Liver (tissue), 9 donors: ENCODE measurements around the gene RBMS3. TPM values are rescaled to one million over a fixed set of nuclear protein-coding genes. Genes with fewer than 3 reads are reported as not detected.

Experiments
- DNase-seq: peaks from one replicate; pipeline ENCODE4 v3.0.0-alpha.2; 2017; ENCODE audit warnings: low spot score
- H3K27ac ChIP-seq, 2 donors: one replicate each; pipeline ENCODE4 v1.7.0; 2013; ENCODE audit warnings: inconsistent platforms in 2 of 2, low read length in 2 of 2, control low read depth in 1 of 2, low read depth in 1 of 2, mild to moderate bottlenecking in 1 of 2
- H3K27me3 ChIP-seq, 4 donors: one replicate each; pipeline versions ENCODE4 v1.6.1 to v1.7.0; 2013; ENCODE audit warnings: low read length in 3 of 4, inconsistent platforms in 1 of 4, mild to moderate bottlenecking in 1 of 4, moderate library complexity in 1 of 4; ENCODE audit not compliant: control insufficient read depth in 4 of 4, insufficient read depth in 4 of 4
- H3K36me3 ChIP-seq, 4 donors: one replicate each; pipeline versions ENCODE4 v1.6.1 to v1.7.0; 2013; ENCODE audit warnings: low read length in 3 of 4, mild to moderate bottlenecking in 3 of 4, low read depth in 1 of 4, moderate library complexity in 1 of 4; ENCODE audit not compliant: control insufficient read depth in 4 of 4, insufficient read depth in 3 of 4
- H3K4me1 ChIP-seq, 4 donors: one replicate each; pipeline versions ENCODE4 v1.6.1 to v1.7.0; 2013; ENCODE audit warnings: low read length in 3 of 4, mild to moderate bottlenecking in 3 of 4, moderate library complexity in 1 of 4; ENCODE audit not compliant: control insufficient read depth in 4 of 4, insufficient read depth in 4 of 4
- H3K4me3 ChIP-seq, 3 donors: one replicate each; pipeline versions ENCODE4 v1.6.1 to v1.7.0; 2013; ENCODE audit warnings: low read length in 3 of 3, control low read depth in 1 of 3, low read depth in 1 of 3, mild to moderate bottlenecking in 1 of 3
- H3K9ac ChIP-seq, 2 donors: one replicate each; pipeline ENCODE4 v1.7.0; 2013; ENCODE audit warnings: low read length in 2 of 2, mild to moderate bottlenecking in 2 of 2, moderate library complexity in 2 of 2, control low read depth in 1 of 2, low read depth in 1 of 2
- H3K9me3 ChIP-seq, 4 donors: one replicate each; pipeline versions ENCODE4 v1.6.1 to v1.7.0; 2013; ENCODE audit warnings: low read length in 3 of 4; ENCODE audit not compliant: control insufficient read depth in 4 of 4
- EGR1 ChIP-seq, 2 donors: IDR thresholded peaks; 2 replicates each; pipeline ENCODE4 v1.6.1; 2016 to 2018; ENCODE audit warnings: antibody characterized with exemption in 2 of 2, low read depth in 2 of 2
- FOXA2 ChIP-seq: IDR thresholded peaks from 2 replicates; pipeline ENCODE4 v1.6.1; 2016; ENCODE audit warnings: antibody characterized with exemption
- GABPA ChIP-seq, 2 donors: IDR thresholded peaks in 1 of 2; conservative IDR thresholded peaks in 1 of 2; 2 replicates each; pipeline ENCODE4 v1.6.1; 2016; ENCODE audit warnings: antibody characterized with exemption in 2 of 2, mild to moderate bottlenecking in 1 of 2, moderate library complexity in 1 of 2
- HNF4A ChIP-seq, 2 donors: conservative IDR thresholded peaks; 2 replicates each; pipeline ENCODE4 v1.6.1; 2016; ENCODE audit warnings: antibody characterized with exemption in 2 of 2, mild to moderate bottlenecking in 2 of 2
- HNF4G ChIP-seq: IDR thresholded peaks from 2 replicates; pipeline ENCODE4 v1.6.1; 2016; ENCODE audit warnings: antibody characterized with exemption
- JUND ChIP-seq, 2 donors: IDR thresholded peaks; 2 replicates each; pipeline ENCODE4 v1.6.1; 2016; ENCODE audit warnings: antibody characterized with exemption in 2 of 2
- NR2F2 ChIP-seq: IDR thresholded peaks from 2 replicates; pipeline ENCODE4 v1.6.1; 2016; ENCODE audit warnings: antibody characterized with exemption
- RAD21 ChIP-seq, 2 donors: IDR thresholded peaks; 2 replicates each; pipeline ENCODE4 v1.6.1; 2016; ENCODE audit warnings: antibody characterized with exemption in 2 of 2, mild to moderate bottlenecking in 2 of 2
- SP1 ChIP-seq: IDR thresholded peaks from 2 replicates; pipeline ENCODE4 v1.6.1; 2018; ENCODE audit warnings: antibody characterized with exemption, mild to moderate bottlenecking
- TAF1 ChIP-seq: conservative IDR thresholded peaks from 2 replicates; pipeline ENCODE4 v1.6.1; 2016; ENCODE audit warnings: antibody characterized with exemption, mild to moderate bottlenecking
- YY1 ChIP-seq: IDR thresholded peaks from 2 replicates; pipeline ENCODE4 v1.6.1; 2016; ENCODE audit warnings: antibody characterized with exemption, mild to moderate bottlenecking
- WGBS: extraction: QIAGEN DNeasy Blood & Tissue Kit; methylation state at CpG from one replicate; pipeline ENCODE4 v1.1.7; 2013; 5-methylcytosine and 5-hydroxymethylcytosine counted together
- polyA plus RNA-seq, 2 donors: library from polyadenylated mRNA; stranded (reverse) in 1 of 2; unstranded in 1 of 2; fragments of 200-250 nt in 1 of 2; fragments of >200 nt in 1 of 2; fragmentation: Nextera tagmentation in 1 of 2; extraction: Ambion mirVana in 1 of 2; gene quantifications; one replicate each; pipeline versions ENCODE4 v1.2.1 to v1.2.3, GENCODE V29; 2013 to 2015
- total RNA-seq, 2 donors: library from RNA; depleted of rRNA; stranded (reverse); fragments of >200 nt; gene quantifications; one replicate each; pipeline ENCODE4 v1.2.3, GENCODE V29; 2014
- TF ChIP-seq, protein P1 (sequence below): IDR thresholded peaks from 2 replicates; pipeline ENCODE4 v1.6.1; 2016; ENCODE audit warnings: antibody characterized with exemption
- TF ChIP-seq, protein P2 (sequence below): IDR thresholded peaks from 2 replicates; pipeline ENCODE4 v1.6.1; 2016; ENCODE audit warnings: antibody characterized with exemption
- TF ChIP-seq, protein P3 (sequence below): IDR thresholded peaks from 2 replicates; pipeline ENCODE4 v1.6.1; 2016; ENCODE audit warnings: antibody characterized with exemption
- donor health status: healthy.
- donor health status: healthy.
- donor health status: healthy.
- donor health status: healthy.
- donor health status: healthy.

The RBMS3 gene
- total and polyA plus RNA-seq, 4 donors = 1.2 to 14.9 (median 9.3) TPM

DNA sequence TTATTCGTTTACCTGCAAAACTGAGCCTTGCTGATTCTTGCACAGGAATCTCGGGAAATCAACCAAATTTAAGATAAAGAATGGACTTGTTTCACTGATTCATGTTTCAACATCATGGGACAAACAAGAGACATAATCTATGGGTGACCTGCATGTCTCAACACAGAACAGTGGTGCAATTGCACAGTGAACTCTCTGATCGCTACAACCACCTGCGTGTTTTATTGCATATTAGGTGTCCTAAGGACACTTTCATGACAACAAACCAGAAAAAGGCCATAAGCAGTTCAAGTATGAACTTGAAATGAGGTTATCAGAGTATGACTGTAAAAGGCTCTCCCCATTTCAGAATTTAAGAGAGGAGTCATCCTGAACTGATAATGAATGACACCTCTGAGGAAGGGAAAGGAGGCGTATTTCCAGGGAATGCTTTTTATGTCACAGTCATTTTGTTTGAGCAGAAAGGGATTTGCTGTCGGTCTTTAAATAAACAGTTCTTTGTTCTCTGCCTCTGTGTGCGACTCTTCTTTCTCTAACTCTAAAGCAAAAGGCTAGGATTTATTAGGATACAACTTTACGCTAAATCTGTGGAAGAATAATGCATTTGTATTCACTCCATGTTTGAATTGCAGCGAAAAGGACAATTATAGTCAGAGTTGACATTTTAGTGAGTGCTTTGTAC, 167.2 kb downstream of the RBMS3 start:
- 84% methylated on average over 9 of the region's 9 CpGs for WGBS
- TF ChIP-seq GABPA (IDR thresholded peaks at IDR 0.05 in 1 of 2, conservative IDR thresholded peaks at IDR 0.05 in 1 of 2) (no peak), FOXA2 (no peak), TAF1 (no peak), YY1 (no peak), HNF4A (conservative IDR thresholded peaks at IDR 0.05) (no peak)
- TF ChIP-seq, protein P1, sequence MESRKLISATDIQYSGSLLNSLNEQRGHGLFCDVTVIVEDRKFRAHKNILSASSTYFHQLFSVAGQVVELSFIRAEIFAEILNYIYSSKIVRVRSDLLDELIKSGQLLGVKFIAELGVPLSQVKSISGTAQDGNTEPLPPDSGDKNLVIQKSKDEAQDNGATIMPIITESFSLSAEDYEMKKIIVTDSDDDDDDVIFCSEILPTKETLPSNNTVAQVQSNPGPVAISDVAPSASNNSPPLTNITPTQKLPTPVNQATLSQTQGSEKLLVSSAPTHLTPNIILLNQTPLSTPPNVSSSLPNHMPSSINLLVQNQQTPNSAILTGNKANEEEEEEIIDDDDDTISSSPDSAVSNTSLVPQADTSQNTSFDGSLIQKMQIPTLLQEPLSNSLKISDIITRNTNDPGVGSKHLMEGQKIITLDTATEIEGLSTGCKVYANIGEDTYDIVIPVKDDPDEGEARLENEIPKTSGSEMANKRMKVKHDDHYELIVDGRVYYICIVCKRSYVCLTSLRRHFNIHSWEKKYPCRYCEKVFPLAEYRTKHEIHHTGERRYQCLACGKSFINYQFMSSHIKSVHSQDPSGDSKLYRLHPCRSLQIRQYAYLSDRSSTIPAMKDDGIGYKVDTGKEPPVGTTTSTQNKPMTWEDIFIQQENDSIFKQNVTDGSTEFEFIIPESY = no peak
- TF ChIP-seq, protein P2, sequence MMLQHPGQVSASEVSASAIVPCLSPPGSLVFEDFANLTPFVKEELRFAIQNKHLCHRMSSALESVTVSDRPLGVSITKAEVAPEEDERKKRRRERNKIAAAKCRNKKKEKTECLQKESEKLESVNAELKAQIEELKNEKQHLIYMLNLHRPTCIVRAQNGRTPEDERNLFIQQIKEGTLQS = no peak
- TF ChIP-seq, protein P3, sequence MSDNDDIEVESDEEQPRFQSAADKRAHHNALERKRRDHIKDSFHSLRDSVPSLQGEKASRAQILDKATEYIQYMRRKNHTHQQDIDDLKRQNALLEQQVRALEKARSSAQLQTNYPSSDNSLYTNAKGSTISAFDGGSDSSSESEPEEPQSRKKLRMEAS = no peak
- H3K36me3 ChIP-seq = no peaks in the 10 kb centered on the region
- no peak overlapping the region for H3K9ac ChIP-seq
- DNase-seq = no peak
- no peaks in the 10 kb centered on the region for H3K4me1 ChIP-seq
- no peak overlapping the region for H3K4me3 ChIP-seq
- no peaks in the 10 kb centered on the region for H3K9me3 ChIP-seq
- no peak overlapping the region for H3K27ac ChIP-seq
- H3K27me3 ChIP-seq = no peaks in the 10 kb centered on the region

DNA sequence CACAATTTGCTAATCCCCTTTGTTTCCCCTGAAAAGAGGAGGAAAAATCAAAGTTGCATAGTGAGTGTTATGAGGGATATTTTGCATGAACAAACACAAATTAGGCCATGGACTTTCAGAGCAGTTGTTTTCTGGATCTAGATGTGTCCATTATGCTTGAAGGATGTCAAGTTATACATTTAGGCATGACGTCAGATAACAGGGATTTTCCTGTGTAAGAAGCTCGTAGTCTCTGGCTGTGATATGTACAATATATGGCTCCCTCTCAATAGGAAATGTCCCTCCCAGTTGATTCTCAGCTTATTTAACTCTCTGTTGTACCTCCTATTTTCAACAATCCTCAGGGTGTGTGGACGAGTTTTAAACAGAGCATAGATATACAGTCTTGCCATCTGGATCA, 171.0 kb downstream of the RBMS3 start:
- Histone ChIP-seq H3K27ac (no peak overlapping the region), H3K4me1 (peaks cover 0 to 5% (median 0%) of the 10 kb centered on the region in 4 donors), H3K9me3 (no peaks in the 10 kb centered on the region), H3K27me3 (no peaks in the 10 kb centered on the region), H3K9ac (no peak overlapping the region), H3K4me3 (no peak overlapping the region), H3K36me3 (no peaks in the 10 kb centered on the region)
- DNase-seq = no peak
- 73% methylated on average over 3 of the region's 3 CpGs for WGBS
- TF ChIP-seq FOXA2 (no peak), NR2F2 (no peak), SP1 (no peak), HNF4G (no peak), HNF4A (conservative IDR thresholded peaks at IDR 0.05) (no peak), JUND (IDR thresholded peaks at IDR 0.05) (no peak), YY1 (no peak), EGR1 (IDR thresholded peaks at IDR 0.05; ENCODE audit: low read depth in 2 of 2) (no peak), RAD21 (IDR thresholded peaks at IDR 0.05) (no peak)
- TF ChIP-seq, protein P1 = no peak
- TF ChIP-seq, protein P3 = no peak
